ENCODE results near the gene MOK. TPM values are rescaled to one million over a fixed set of nuclear protein-coding genes. Genes with fewer than 3 reads are reported as not detected.

MOK gene
- total RNA-seq, 4 donors from 2014 or later, result 38.6 to 57.7 (median 45.2) TPM

DNA sequence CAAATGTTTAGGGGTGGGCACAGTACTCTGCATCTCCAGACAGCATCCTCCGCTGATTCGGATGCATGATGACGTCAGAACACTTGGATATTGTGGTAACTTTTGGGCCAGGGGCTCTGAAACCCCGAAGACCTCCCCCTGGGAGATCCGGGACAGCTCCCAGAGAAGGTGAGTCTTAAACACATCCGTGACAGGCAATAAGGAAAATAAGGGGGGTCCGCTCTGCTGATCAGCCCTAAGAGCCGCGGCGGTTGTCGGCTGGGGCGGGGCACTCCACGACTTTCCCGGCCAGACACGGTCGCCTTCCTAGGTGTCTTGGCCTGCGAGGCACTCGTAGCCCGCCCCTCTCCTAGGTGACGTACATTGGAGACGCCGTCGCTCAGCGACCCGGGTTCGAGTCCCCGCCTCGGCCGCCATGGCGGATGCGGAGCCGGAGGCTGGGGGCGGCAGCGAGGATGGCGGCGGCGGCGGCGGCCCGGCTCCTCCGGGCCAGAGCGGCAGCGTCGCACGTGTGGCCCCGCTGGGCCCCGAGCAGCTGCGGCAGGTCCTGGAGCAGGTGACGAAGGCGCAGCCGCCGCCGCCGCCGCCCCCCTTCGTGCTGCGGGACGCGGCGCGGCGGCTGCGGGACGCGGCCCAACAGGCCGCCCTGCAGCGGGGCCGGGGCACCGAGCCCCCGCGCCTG is 14.5 kb upstream of the MOK start, which contains the start of gene ZNF839:
Gene ZNF839, plus strand, starts transcription at position 396 of the 682 bp plus-strand sequence. Its CDS starts 20 bp downstream, at position 416.
- Histone ChIP-seq H3K9me3 (no peaks in the 10 kb centered on the region), H3K36me3 (no peaks in the 10 kb centered on the region), H3K27me3 (no peaks in the 10 kb centered on the region), H3K4me3 (replicated peaks in 1 of 3) (peak within 1 kb of the TSS; percentile 1 to 69 (median 40)), H3K27ac (peak within 1 kb of the TSS; percentile 66 to 95 (median 91)), H3K4me1 (peaks cover 20 to 33% of the 10 kb centered on the region in 2 donors)
- peak in 1 of 2 donors; percentile 49 for TF ChIP-seq POLR2A (IDR thresholded peaks at IDR 0.05)
- peak in 1 of 6 experiments; percentile 30 for TF ChIP-seq CTCF (IDR thresholded peaks at IDR 0.05)
- 0% methylated on average over 3 to 9 of the region's 71 CpGs for WGBS, 2 donors
- intact Hi-C loops (cut with DNase I), result loop anchor here (10.0 kb wide), 1 partner anchor 275 kb away; no protein-coding TSS in a partner anchor
- DNase-seq, result peak; percentile 92 to 93

GRCh38 chr14:102318781-102319276 is 13.9 kb upstream of the MOK start:
- WGBS, 2 donors, result 69 to 76% methylated on average over 15 of the region's 15 CpGs
- no peaks in the 10 kb centered on the region for H3K27me3 ChIP-seq
- H3K27ac ChIP-seq, result peak overlapping the region; percentile 66 to 95 (median 91)
- H3K4me3 ChIP-seq (replicated peaks in 1 of 3), result peak overlapping the region in 1 of 3 donors; percentile 69
- no peaks in the 10 kb centered on the region for H3K9me3 ChIP-seq
- no peak for DNase-seq
- TF ChIP-seq CTCF (IDR thresholded peaks at IDR 0.05) (no peak), POLR2A (IDR thresholded peaks at IDR 0.05) (no peak)
- no peaks in the 10 kb centered on the region for H3K36me3 ChIP-seq
- H3K4me1 ChIP-seq, result peaks cover 22 to 34% of the 10 kb centered on the region in 2 donors
- intact Hi-C loops (cut with DNase I), result loop anchor here (10.0 kb wide), 1 partner anchor 274 kb away; no protein-coding TSS in a partner anchor

GRCh38 chr14:102317564-102318248 is 12.7 kb upstream of the MOK start:
- Histone ChIP-seq H3K4me1 (peaks cover 22 to 38% of the 10 kb centered on the region in 2 donors), H3K9me3 (no peaks in the 10 kb centered on the region), H3K27me3 (no peaks in the 10 kb centered on the region), H3K36me3 (no peaks in the 10 kb centered on the region), H3K4me3 (replicated peaks in 1 of 3) (peak overlapping the region in 2 of 3 donors; percentile 15 to 37), H3K27ac (peak overlapping the region; percentile 77 to 95 (median 87))
- 42 to 43% methylated on average over 11 to 12 of the region's 12 CpGs for WGBS, 2 donors
- intact Hi-C loops (cut with DNase I), result loop anchor here (10.0 kb wide), 1 partner anchor 273 kb away; no protein-coding TSS in a partner anchor
- TF ChIP-seq CTCF (IDR thresholded peaks at IDR 0.05) (no peak), POLR2A (IDR thresholded peaks at IDR 0.05) (no peak)
- peak; percentile 19 to 37 for DNase-seq

DNA sequence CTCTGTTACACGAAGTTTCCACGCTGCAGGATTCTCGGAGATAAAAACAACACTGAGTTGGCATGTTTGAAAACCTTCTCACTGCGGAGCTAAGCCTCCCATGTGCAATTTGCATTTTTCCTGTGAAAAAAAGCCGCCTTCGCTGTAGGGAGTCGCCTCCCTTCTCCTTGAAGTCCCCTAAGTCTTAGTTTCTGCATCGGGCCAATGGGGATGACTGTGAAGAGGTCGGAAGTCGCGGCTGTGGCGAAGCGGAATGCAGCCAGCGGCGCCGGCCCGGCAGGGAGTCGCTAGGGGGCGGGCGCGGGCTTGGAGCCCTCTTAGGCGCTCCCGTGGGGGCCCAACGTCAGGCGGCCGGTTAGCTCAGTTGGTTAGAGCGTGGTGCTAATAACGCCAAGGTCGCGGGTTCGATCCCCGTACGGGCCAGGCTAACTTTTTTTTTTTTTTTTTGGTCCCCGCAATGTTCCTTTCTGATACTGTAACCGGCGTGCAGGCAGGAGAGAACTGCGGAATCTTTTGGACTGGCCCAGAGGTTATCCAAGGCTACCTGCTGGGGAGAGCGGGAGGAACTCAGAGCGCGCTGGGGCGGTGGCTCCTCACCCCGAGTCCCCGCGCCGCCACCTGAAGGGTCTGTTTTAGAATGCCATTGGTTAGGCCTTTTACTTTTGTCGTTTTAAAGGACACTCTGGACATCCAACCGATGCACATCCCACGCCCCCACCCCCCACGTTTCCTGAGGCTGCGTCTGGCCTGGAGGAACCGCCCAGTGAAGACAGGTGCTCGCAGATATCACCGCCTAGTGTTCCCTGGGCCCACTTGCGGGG is 12.0 kb upstream of the MOK start:
- H3K27me3 ChIP-seq, result no peaks in the 10 kb centered on the region
- TF ChIP-seq POLR2A (IDR thresholded peaks at IDR 0.05) (peak in 1 of 2 donors; percentile 51), CTCF (IDR thresholded peaks at IDR 0.05) (peak; percentile 26 to 95 (median 68))
- peak; percentile 92 to 94 for DNase-seq
- H3K27ac ChIP-seq, result peak overlapping the region; percentile 77 to 95 (median 87)
- no peaks in the 10 kb centered on the region for H3K9me3 ChIP-seq
- peak overlapping the region in 2 of 3 donors; percentile 37 to 38 for H3K4me3 ChIP-seq (replicated peaks in 1 of 3)
- H3K4me1 ChIP-seq, result peaks cover 22 to 38% of the 10 kb centered on the region in 2 donors
- H3K36me3 ChIP-seq, result no peaks in the 10 kb centered on the region
- intact Hi-C loops (cut with DNase I), result loop anchor here (10.0 kb wide), 1 partner anchor 272 kb away; no protein-coding TSS in a partner anchor
- 1% methylated on average over 52 to 53 of the region's 54 CpGs for WGBS, 2 donors
